ENCODE results near the gene COX4I2.

DNA sequence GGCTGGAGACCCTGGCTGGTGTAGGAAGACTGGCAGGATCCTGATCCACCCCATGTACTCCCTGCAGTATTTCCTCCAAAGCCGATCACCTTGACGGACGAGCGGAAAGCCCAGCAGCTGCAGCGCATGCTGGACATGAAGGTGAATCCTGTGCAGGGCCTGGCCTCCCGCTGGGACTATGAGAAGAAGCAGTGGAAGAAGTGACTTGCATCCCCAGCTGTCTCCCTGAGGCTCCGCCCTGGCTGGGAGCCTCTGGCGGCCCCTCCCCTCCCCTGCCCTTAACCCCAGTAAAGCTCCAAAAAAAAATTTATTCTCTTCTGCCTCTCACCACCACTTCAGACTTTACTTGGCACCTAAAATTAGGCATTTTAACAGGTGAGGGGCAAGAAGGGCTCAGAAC lies 7.0 kb downstream of the COX4I2 start:
- TF ChIP-seq POLR2A (IDR thresholded peaks at IDR 0.05) = no peak
- TF ChIP-seq, protein P1, sequence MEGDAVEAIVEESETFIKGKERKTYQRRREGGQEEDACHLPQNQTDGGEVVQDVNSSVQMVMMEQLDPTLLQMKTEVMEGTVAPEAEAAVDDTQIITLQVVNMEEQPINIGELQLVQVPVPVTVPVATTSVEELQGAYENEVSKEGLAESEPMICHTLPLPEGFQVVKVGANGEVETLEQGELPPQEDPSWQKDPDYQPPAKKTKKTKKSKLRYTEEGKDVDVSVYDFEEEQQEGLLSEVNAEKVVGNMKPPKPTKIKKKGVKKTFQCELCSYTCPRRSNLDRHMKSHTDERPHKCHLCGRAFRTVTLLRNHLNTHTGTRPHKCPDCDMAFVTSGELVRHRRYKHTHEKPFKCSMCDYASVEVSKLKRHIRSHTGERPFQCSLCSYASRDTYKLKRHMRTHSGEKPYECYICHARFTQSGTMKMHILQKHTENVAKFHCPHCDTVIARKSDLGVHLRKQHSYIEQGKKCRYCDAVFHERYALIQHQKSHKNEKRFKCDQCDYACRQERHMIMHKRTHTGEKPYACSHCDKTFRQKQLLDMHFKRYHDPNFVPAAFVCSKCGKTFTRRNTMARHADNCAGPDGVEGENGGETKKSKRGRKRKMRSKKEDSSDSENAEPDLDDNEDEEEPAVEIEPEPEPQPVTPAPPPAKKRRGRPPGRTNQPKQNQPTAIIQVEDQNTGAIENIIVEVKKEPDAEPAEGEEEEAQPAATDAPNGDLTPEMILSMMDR (IDR thresholded peaks at IDR 0.05) = no peak
